ENCODE measurements around the gene SVEP1. TPM values are rescaled to one million over a fixed set of nuclear protein-coding genes. Genes with fewer than 3 reads are reported as not detected.

SVEP1 gene
- total RNA-seq, 1 donor from 2014 or later: 0.06 TPM

GRCh38 chr9:110330484-110331105 is 248.9 kb downstream of the SVEP1 start:
- no peak for DNase-seq (ENCODE audit: extremely low read depth, low read depth, low spot score)

- no peak for DNase-seq (ENCODE audit: extremely low read depth, low read depth, low spot score)
Observed at GRCh38 chr9:110329639-110330230, 249.8 kb downstream of the SVEP1 start.

- no peak for DNase-seq (ENCODE audit: extremely low read depth, low read depth, low spot score)
Observed at GRCh38 chr9:110328763-110329162, 250.8 kb downstream of the SVEP1 start.

GRCh38 chr9:110327716-110328115 is 251.8 kb downstream of the SVEP1 start:
- no peak for DNase-seq (ENCODE audit: extremely low read depth, low read depth, low spot score)

GRCh38 chr9:110323818-110324217 is 255.7 kb downstream of the SVEP1 start:
- no peak for DNase-seq (ENCODE audit: extremely low read depth, low read depth, low spot score)

GRCh38 chr9:110320651-110321445 is 258.7 kb downstream of the SVEP1 start:
- DNase-seq (ENCODE audit: extremely low read depth, low read depth, low spot score): no peak

- DNase-seq (ENCODE audit: extremely low read depth, low read depth, low spot score): no peak
Observed at GRCh38 chr9:110319781-110320492, 259.6 kb downstream of the SVEP1 start.

- DNase-seq (ENCODE audit: extremely low read depth, low read depth, low spot score): no peak
Observed at GRCh38 chr9:110317911-110318310, 261.6 kb downstream of the SVEP1 start.

GRCh38 chr9:110316261-110317075 is 263.1 kb downstream of the SVEP1 start:
- DNase-seq (ENCODE audit: extremely low read depth, low read depth, low spot score): no peak

Other genes starting within 250 kb of the SVEP1 start
- gene TXNDC8, start 241.9 kb downstream of the SVEP1 start, total RNA-seq: not detected in 2 replicates
- gene MUSK, start 89.0 kb upstream of the SVEP1 start, total RNA-seq: not detected in 2 replicates